MM.1S (cell line): ENCODE measurements around the gene TTLL11.

Experiments used
- DNase-seq: peaks from one replicate; pipeline ENCODE4 v3.0.0-alpha.2; 2015
- H2AFZ ChIP-seq: fragments of 300-600 bp; sonication (generic); 2 replicates; pipeline ENCODE4 v1.6.0; 2016; ENCODE audit warnings: antibody characterized with exemption, low read length
- H3F3A ChIP-seq: fragments of 300-600 bp; sonication (generic); 2 replicates; pipeline ENCODE4 v1.6.1; 2016; ENCODE audit warnings: mild to moderate bottlenecking, antibody characterized with exemption, low read length, moderate library complexity, mixed read lengths; ENCODE audit not compliant: insufficient read depth
- H3K27ac ChIP-seq: fragments of 300-600 bp; sonication (generic); 2 replicates; pipeline ENCODE4 v1.5.1; 2016; ENCODE audit warnings: mild to moderate bottlenecking, low read length
- H3K27me3 ChIP-seq: fragments of 300-600 bp; sonication (generic); replicated peaks from 2 replicates; pipeline ENCODE4 v1.6.0; 2016; ENCODE audit warnings: low read length; ENCODE audit not compliant: insufficient read depth
- H3K36me3 ChIP-seq: fragments of 300-600 bp; sonication (generic); replicated peaks from 2 replicates; pipeline ENCODE4 v1.6.1; 2016; ENCODE audit warnings: mild to moderate bottlenecking, low read length, mixed read lengths; ENCODE audit not compliant: insufficient read depth
- H3K4me1 ChIP-seq: fragments of 300-600 bp; sonication (generic); 2 replicates; pipeline ENCODE4 v1.6.1; 2016; ENCODE audit warnings: low read length, mixed read lengths
- H3K4me2 ChIP-seq: fragments of 300-600 bp; sonication (generic); 2 replicates; pipeline ENCODE4 v1.6.0; 2016; ENCODE audit warnings: low read depth, low read length
- H3K4me3 ChIP-seq: fragments of 300-600 bp; sonication (generic); 2 replicates; pipeline ENCODE4 v1.5.1; 2016; ENCODE audit warnings: low read length, mixed read lengths
- H3K79me2 ChIP-seq: fragments of 300-600 bp; sonication (generic); 2 replicates; pipeline ENCODE4 v1.6.1; 2016; ENCODE audit warnings: mixed run types, low read length, mixed read lengths
- H3K9ac ChIP-seq: fragments of 300-600 bp; sonication (generic); 2 replicates; pipeline ENCODE4 v1.6.1; 2016; ENCODE audit warnings: low read length, mixed read lengths
- H3K9me2 ChIP-seq: fragments of 300-600 bp; sonication (generic); replicated peaks from 2 replicates; pipeline ENCODE4 v1.6.1; 2016; ENCODE audit warnings: mild to moderate bottlenecking, low read length, mixed read lengths; ENCODE audit not compliant: insufficient read depth
- H3K9me3 ChIP-seq: fragments of 300-600 bp; sonication (generic); replicated peaks from 2 replicates; pipeline ENCODE4 v1.6.1; 2016; ENCODE audit warnings: mild to moderate bottlenecking, low read length, mixed read lengths; ENCODE audit not compliant: insufficient read depth
- H4K20me1 ChIP-seq: fragments of 300-600 bp; sonication (generic); 2 replicates; pipeline ENCODE4 v1.6.1; 2016; ENCODE audit warnings: mild to moderate bottlenecking, low read length, moderate library complexity, mixed read lengths; ENCODE audit not compliant: insufficient read depth
- CTCF ChIP-seq: fragments of 300-600 bp; sonication (generic); IDR thresholded peaks from 2 replicates; pipeline ENCODE4 v1.5.1; 2016; ENCODE audit warnings: antibody characterized with exemption, low read length, mixed read lengths
- EZH2 ChIP-seq: fragments of 300-600 bp; sonication (generic); optimal IDR thresholded peaks from 2 replicates; pipeline ENCODE3; 2017; ENCODE audit warnings: low read depth, mild to moderate bottlenecking, antibody characterized with exemption, low read length, mixed read lengths
- EZH2phosphoT487 ChIP-seq: fragments of 300-600 bp; sonication (generic); IDR thresholded peaks from 2 replicates; pipeline ENCODE4 v1.6.1; 2018; ENCODE audit warnings: antibody characterized with exemption, low read length

Gene TTLL11

GRCh38 chr9:121898856-121899255 lies 194.3 kb downstream of the TTLL11 start:
- Histone ChIP-seq H3K27ac (no peak overlapping the region), H3K27me3 (no peaks in the 10 kb centered on the region), H3K9me3 (no peaks in the 10 kb centered on the region), H3K4me2 (no peak overlapping the region), H4K20me1 (no peaks in the 10 kb centered on the region), H3K4me1 (no peaks in the 10 kb centered on the region), H3K9ac (no peak overlapping the region), H2AFZ (no peak overlapping the region), H3F3A (no peaks in the 10 kb centered on the region), H3K4me3 (no peak overlapping the region), H3K9me2 (no peaks in the 10 kb centered on the region), H3K36me3 (no peaks in the 10 kb centered on the region), H3K79me2 (no peaks in the 10 kb centered on the region)
- TF ChIP-seq EZH2 (no peak), EZH2phosphoT487 (no peak)
- no peak for DNase-seq

- Histone ChIP-seq H3K9me2 (no peaks in the 10 kb centered on the region), H2AFZ (no peak overlapping the region), H3K4me2 (no peak overlapping the region), H3K27ac (no peak overlapping the region), H4K20me1 (no peaks in the 10 kb centered on the region), H3K27me3 (no peaks in the 10 kb centered on the region), H3K9ac (no peak overlapping the region), H3K79me2 (no peaks in the 10 kb centered on the region), H3K9me3 (no peaks in the 10 kb centered on the region), H3K36me3 (no peaks in the 10 kb centered on the region), H3F3A (no peaks in the 10 kb centered on the region), H3K4me1 (no peaks in the 10 kb centered on the region), H3K4me3 (no peak overlapping the region)
- no peak for TF ChIP-seq EZH2
- TF ChIP-seq CTCF, result no peak
- no peak for TF ChIP-seq EZH2phosphoT487
- no peak for DNase-seq
Observed at GRCh38 chr9:121897140-121897539, 196.0 kb downstream of the TTLL11 start.

- no peak overlapping the region for H3K4me3 ChIP-seq
- no peak overlapping the region for H3K9ac ChIP-seq
- no peaks in the 10 kb centered on the region for H3K9me3 ChIP-seq
- TF ChIP-seq EZH2phosphoT487, result no peak
- TF ChIP-seq EZH2, result no peak
- TF ChIP-seq CTCF, result no peak
- H3F3A ChIP-seq, result no peaks in the 10 kb centered on the region
- H2AFZ ChIP-seq, result no peak overlapping the region
- no peak for DNase-seq
- no peaks in the 10 kb centered on the region for H3K36me3 ChIP-seq
- H3K27me3 ChIP-seq, result no peaks in the 10 kb centered on the region
- no peaks in the 10 kb centered on the region for H4K20me1 ChIP-seq
- no peak overlapping the region for H3K27ac ChIP-seq
- no peaks in the 10 kb centered on the region for H3K9me2 ChIP-seq
- no peak overlapping the region for H3K4me2 ChIP-seq
- H3K4me1 ChIP-seq, result no peaks in the 10 kb centered on the region
- H3K79me2 ChIP-seq, result no peaks in the 10 kb centered on the region
Observed at GRCh38 chr9:121896545-121896943, 196.6 kb downstream of the TTLL11 start.

- Histone ChIP-seq H3K9ac (no peak overlapping the region), H3K4me3 (no peak overlapping the region), H2AFZ (no peak overlapping the region), H3K9me2 (no peaks in the 10 kb centered on the region), H3K36me3 (no peaks in the 10 kb centered on the region), H3K27me3 (no peaks in the 10 kb centered on the region), H3K4me2 (no peak overlapping the region), H3K27ac (no peak overlapping the region), H3F3A (no peaks in the 10 kb centered on the region), H3K9me3 (no peaks in the 10 kb centered on the region), H3K4me1 (no peaks in the 10 kb centered on the region), H4K20me1 (no peaks in the 10 kb centered on the region), H3K79me2 (no peaks in the 10 kb centered on the region)
- no peak for TF ChIP-seq EZH2
- no peak for DNase-seq
Observed at GRCh38 chr9:121895818-121896544, 197.1 kb downstream of the TTLL11 start.
